WTC11 (cell line): ENCODE data around the gene PRCD. TPM values are rescaled to one million over a fixed set of nuclear protein-coding genes. Genes with fewer than 3 reads are reported as not detected.

Experiments used
- ATAC-seq: fragments of 200-7000 bp; cut with Tn5 transposase; 2 replicates; pipeline ENCODE4 v1.10.0; 2021; ENCODE audit warnings: mild to moderate bottlenecking, moderate library complexity
- CTCF ChIA-PET: fragments of 300-600 bp; sonication (Branson Sonifier 250); formaldehyde crosslinking; loops from one replicate; lab custom pipeline; 2021; ENCODE audit warnings: antibody characterized with exemption; lab: Charles Lee
- POLR2A ChIA-PET: fragments of 350-600 bp; sonication (Branson Sonifier 250); formaldehyde crosslinking; loops from one replicate; lab custom pipeline; 2021; ENCODE audit warnings: antibody characterized with exemption; lab: Charles Lee
- DNase-seq: peaks from one replicate; pipeline ENCODE4 v3.0.0; 2021; ENCODE audit warnings: low spot score
- H3K27ac Mint-ChIP-seq: 2 replicates; pipeline ENCODE4 v1.8.0; 2021; ENCODE audit warnings: mixed read lengths
- H3K27me3 Mint-ChIP-seq: 2 replicates; pipeline ENCODE4 v1.8.0; 2021; ENCODE audit warnings: low read depth, mild to moderate bottlenecking, moderate library complexity, mixed read lengths
- H3K36me3 Mint-ChIP-seq: 2 replicates; pipeline ENCODE4 v1.8.0; 2021; ENCODE audit warnings: mixed read lengths
- H3K4me1 Mint-ChIP-seq: 2 replicates; pipeline ENCODE4 v1.8.0; 2022; ENCODE audit warnings: mixed read lengths
- H3K4me3 Mint-ChIP-seq: 2 replicates; pipeline ENCODE4 v1.8.0; 2021; ENCODE audit warnings: mild to moderate bottlenecking, moderate library complexity, mixed read lengths
- H3K9me3 Mint-ChIP-seq: 2 replicates; pipeline ENCODE4 v1.8.0; 2021; ENCODE audit warnings: mixed read lengths
- CREM ChIP-seq: sonication (generic); formaldehyde crosslinking; IDR thresholded peaks from 2 replicates; pipeline ENCODE4 v1.8.1; 2022; ENCODE audit warnings: mild to moderate bottlenecking, missing genetic modification reagents, moderate library complexity
- ETV6 ChIP-seq: sonication (generic); formaldehyde crosslinking; IDR thresholded peaks from 2 replicates; pipeline ENCODE4 v1.8.1; 2022; ENCODE audit warnings: mild to moderate bottlenecking, missing genetic modification reagents
- FOXP1 ChIP-seq: sonication (generic); formaldehyde crosslinking; IDR thresholded peaks from 2 replicates; pipeline ENCODE4 v1.8.0; 2022; ENCODE audit warnings: missing genetic modification reagents, mild to moderate bottlenecking, moderate library complexity, borderline replicate concordance
- GRHL2 ChIP-seq: fragments of 250-450 bp; sonication (Bioruptor Pico); IDR thresholded peaks from 2 replicates; pipeline ENCODE4 v1.8.0; 2022; ENCODE audit warnings: mild to moderate bottlenecking, moderate library complexity; ENCODE audit not compliant: insufficient replicate concordance, severe bottlenecking
- GTF2I ChIP-seq: fragments of 250-450 bp; sonication (Bioruptor Pico); conservative IDR thresholded peaks from 2 replicates; pipeline ENCODE4 v1.4.0; 2021; ENCODE audit warnings: mild to moderate bottlenecking
- KAT7 ChIP-seq: sonication (generic); formaldehyde crosslinking; IDR thresholded peaks from 2 replicates; pipeline ENCODE4 v1.8.1; 2023; ENCODE audit warnings: missing genetic modification reagents, mild to moderate bottlenecking, borderline replicate concordance
- MXD4 ChIP-seq: fragments of 250-450 bp; sonication (Bioruptor Pico); IDR thresholded peaks from 2 replicates; pipeline ENCODE4 v1.8.0; 2021; ENCODE audit warnings: mild to moderate bottlenecking, moderate library complexity, borderline replicate concordance
- NFE2L1 ChIP-seq: sonication (generic); formaldehyde crosslinking; IDR thresholded peaks from 2 replicates; pipeline ENCODE4 v1.8.1; 2023; ENCODE audit warnings: missing genetic modification reagents
- NR3C1 ChIP-seq: sonication (generic); formaldehyde crosslinking; conservative IDR thresholded peaks from 2 replicates; pipeline ENCODE4 v1.8.1; 2023; ENCODE audit warnings: low read depth, mild to moderate bottlenecking, missing genetic modification reagents
- PRRX2 ChIP-seq: fragments of 250-450 bp; sonication (Bioruptor Pico); IDR thresholded peaks from 2 replicates; pipeline ENCODE4 v1.8.0; 2021; ENCODE audit warnings: mild to moderate bottlenecking
- ZBTB21 ChIP-seq: sonication (generic); formaldehyde crosslinking; IDR thresholded peaks from 2 replicates; pipeline ENCODE4 v1.8.1; 2023; ENCODE audit warnings: mild to moderate bottlenecking, missing genetic modification reagents, borderline replicate concordance
- ZNF121 ChIP-seq: sonication (generic); formaldehyde crosslinking; IDR thresholded peaks from 2 replicates; pipeline ENCODE4 v1.8.0; 2023; ENCODE audit warnings: missing genetic modification reagents
- ZNF219 ChIP-seq: sonication (generic); formaldehyde crosslinking; IDR thresholded peaks from 2 replicates; pipeline ENCODE4 v1.8.0; 2023; ENCODE audit warnings: missing genetic modification reagents, mild to moderate bottlenecking, borderline replicate concordance
- total RNA-seq: library from RNA; stranded (reverse); gene quantifications from 3 replicates; pipeline ENCODE4 v1.2.3, GENCODE V29; 2021
- TF ChIP-seq, protein P1 (sequence below): sonication (generic); formaldehyde crosslinking; IDR thresholded peaks from 2 replicates; pipeline ENCODE4 v1.8.0; 2022; ENCODE audit warnings: mild to moderate bottlenecking, missing genetic modification reagents
- TF ChIP-seq, protein P2 (sequence below): sonication (generic); formaldehyde crosslinking; IDR thresholded peaks from 2 replicates; pipeline ENCODE4 v1.8.1; 2023; ENCODE audit warnings: mild to moderate bottlenecking, missing genetic modification reagents, moderate library complexity
- TF ChIP-seq, protein P3 (sequence below): sonication (generic); formaldehyde crosslinking; IDR thresholded peaks from 2 replicates; pipeline ENCODE4 v1.8.0; 2022; ENCODE audit warnings: mild to moderate bottlenecking, missing genetic modification reagents
- TF ChIP-seq, protein P4 (sequence below): sonication (generic); formaldehyde crosslinking; IDR thresholded peaks from 2 replicates; pipeline ENCODE4 v1.8.1; 2023; ENCODE audit warnings: mild to moderate bottlenecking, moderate library complexity, missing genetic modification reagents
- TF ChIP-seq, protein P5 (sequence below): sonication (generic); formaldehyde crosslinking; IDR thresholded peaks from 2 replicates; pipeline ENCODE4 v1.8.1; 2022; ENCODE audit warnings: low read depth, missing genetic modification reagents, borderline replicate concordance
- TF ChIP-seq, protein P6 (sequence below): sonication (generic); formaldehyde crosslinking; IDR thresholded peaks from 2 replicates; pipeline ENCODE4 v1.8.1; 2023; ENCODE audit warnings: mild to moderate bottlenecking, missing genetic modification reagents, borderline replicate concordance
- TF ChIP-seq, protein P7 (sequence below): sonication (generic); formaldehyde crosslinking; IDR thresholded peaks from 2 replicates; pipeline ENCODE4 v1.8.1; 2022; ENCODE audit warnings: mild to moderate bottlenecking, moderate library complexity, missing genetic modification reagents
- TF ChIP-seq, protein P8 (sequence below): sonication (generic); formaldehyde crosslinking; IDR thresholded peaks from 2 replicates; pipeline ENCODE4 v1.8.1; 2022; ENCODE audit warnings: low read depth, mild to moderate bottlenecking, moderate library complexity, missing genetic modification reagents, borderline replicate concordance
- TF ChIP-seq, protein P9 (sequence below): sonication (generic); formaldehyde crosslinking; IDR thresholded peaks from 2 replicates; pipeline ENCODE4 v1.8.0; 2023; ENCODE audit warnings: missing genetic modification reagents

PRCD gene
- total RNA-seq, 1 experiment from 2014 or later, result 2.7 TPM

DNA sequence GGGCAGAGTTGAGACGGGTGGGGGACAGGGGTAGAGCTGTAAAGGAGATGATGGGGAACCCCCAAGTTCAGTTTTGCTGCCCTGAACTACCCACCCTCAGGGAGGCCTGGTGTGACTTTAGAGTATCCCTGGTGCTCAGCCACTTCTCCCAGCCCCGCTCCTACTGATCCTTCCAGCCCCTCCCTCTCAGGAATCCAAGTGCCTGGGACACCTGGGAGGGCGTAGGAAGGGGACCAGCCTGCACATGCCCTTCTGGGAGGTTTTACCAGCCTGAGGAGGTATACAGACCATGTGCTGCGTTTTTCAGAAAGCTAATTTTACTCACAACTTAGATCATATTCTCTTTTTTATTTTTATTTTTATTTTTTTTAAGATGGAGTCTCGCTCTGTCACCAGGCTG is 41.7 kb downstream of the PRCD start:
- CTCF ChIA-PET, result interaction anchor here (0.6 to 2.5 kb wide), 8 partner anchors 13 to 1735 kb away, joined by 3 to 11 read pairs (median 4); partner anchors contain the start of gene MFSD11
- TF ChIP-seq, protein P1, sequence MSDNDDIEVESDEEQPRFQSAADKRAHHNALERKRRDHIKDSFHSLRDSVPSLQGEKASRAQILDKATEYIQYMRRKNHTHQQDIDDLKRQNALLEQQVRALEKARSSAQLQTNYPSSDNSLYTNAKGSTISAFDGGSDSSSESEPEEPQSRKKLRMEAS (CRISPR knock-in tag), result no peak
- TF ChIP-seq, protein P2, sequence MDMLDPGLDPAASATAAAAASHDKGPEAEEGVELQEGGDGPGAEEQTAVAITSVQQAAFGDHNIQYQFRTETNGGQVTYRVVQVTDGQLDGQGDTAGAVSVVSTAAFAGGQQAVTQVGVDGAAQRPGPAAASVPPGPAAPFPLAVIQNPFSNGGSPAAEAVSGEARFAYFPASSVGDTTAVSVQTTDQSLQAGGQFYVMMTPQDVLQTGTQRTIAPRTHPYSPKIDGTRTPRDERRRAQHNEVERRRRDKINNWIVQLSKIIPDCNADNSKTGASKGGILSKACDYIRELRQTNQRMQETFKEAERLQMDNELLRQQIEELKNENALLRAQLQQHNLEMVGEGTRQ (CRISPR knock-in tag), result no peak
- TF ChIP-seq ZBTB21 (CRISPR knock-in tag) (no peak), CREM (CRISPR knock-in tag) (no peak), ETV6 (CRISPR knock-in tag) (no peak), PRRX2 (CRISPR knock-in tag) (no peak), GTF2I (CRISPR knock-in tag) (no peak), KAT7 (CRISPR knock-in tag) (no peak), NR3C1 (no peak), NFE2L1 (no peak), ZNF219 (no peak)
- TF ChIP-seq, protein P3, sequence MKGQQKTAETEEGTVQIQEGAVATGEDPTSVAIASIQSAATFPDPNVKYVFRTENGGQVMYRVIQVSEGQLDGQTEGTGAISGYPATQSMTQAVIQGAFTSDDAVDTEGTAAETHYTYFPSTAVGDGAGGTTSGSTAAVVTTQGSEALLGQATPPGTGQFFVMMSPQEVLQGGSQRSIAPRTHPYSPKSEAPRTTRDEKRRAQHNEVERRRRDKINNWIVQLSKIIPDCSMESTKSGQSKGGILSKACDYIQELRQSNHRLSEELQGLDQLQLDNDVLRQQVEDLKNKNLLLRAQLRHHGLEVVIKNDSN (CRISPR knock-in tag), result no peak
- TF ChIP-seq, protein P4, sequence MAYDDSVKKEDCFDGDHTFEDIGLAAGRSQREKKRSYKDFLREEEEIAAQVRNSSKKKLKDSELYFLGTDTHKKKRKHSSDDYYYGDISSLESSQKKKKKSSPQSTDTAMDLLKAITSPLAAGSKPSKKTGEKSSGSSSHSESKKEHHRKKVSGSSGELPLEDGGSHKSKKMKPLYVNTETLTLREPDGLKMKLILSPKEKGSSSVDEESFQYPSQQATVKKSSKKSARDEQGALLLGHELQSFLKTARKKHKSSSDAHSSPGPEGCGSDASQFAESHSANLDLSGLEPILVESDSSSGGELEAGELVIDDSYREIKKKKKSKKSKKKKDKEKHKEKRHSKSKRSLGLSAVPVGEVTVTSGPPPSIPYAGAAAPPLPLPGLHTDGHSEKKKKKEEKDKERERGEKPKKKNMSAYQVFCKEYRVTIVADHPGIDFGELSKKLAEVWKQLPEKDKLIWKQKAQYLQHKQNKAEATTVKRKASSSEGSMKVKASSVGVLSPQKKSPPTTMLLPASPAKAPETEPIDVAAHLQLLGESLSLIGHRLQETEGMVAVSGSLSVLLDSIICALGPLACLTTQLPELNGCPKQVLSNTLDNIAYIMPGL (CRISPR knock-in tag), result no peak
- TF ChIP-seq, protein P5, sequence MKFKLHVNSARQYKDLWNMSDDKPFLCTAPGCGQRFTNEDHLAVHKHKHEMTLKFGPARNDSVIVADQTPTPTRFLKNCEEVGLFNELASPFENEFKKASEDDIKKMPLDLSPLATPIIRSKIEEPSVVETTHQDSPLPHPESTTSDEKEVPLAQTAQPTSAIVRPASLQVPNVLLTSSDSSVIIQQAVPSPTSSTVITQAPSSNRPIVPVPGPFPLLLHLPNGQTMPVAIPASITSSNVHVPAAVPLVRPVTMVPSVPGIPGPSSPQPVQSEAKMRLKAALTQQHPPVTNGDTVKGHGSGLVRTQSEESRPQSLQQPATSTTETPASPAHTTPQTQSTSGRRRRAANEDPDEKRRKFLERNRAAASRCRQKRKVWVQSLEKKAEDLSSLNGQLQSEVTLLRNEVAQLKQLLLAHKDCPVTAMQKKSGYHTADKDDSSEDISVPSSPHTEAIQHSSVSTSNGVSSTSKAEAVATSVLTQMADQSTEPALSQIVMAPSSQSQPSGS (CRISPR knock-in tag), result no peak
- Mint-ChIP-seq H3K27ac (no peak overlapping the region), H3K36me3 (no peaks in the 10 kb centered on the region), H3K9me3 (no peaks in the 10 kb centered on the region; the same call in 1 of the 2 replicates), H3K4me1 (peaks cover 13% of the 10 kb centered on the region), H3K27me3 (peaks cover 69% of the 10 kb centered on the region), H3K4me3 (no peak overlapping the region)
- ATAC-seq, result no peak
- no peak for DNase-seq
- POLR2A ChIA-PET, result no interaction called here

DNA sequence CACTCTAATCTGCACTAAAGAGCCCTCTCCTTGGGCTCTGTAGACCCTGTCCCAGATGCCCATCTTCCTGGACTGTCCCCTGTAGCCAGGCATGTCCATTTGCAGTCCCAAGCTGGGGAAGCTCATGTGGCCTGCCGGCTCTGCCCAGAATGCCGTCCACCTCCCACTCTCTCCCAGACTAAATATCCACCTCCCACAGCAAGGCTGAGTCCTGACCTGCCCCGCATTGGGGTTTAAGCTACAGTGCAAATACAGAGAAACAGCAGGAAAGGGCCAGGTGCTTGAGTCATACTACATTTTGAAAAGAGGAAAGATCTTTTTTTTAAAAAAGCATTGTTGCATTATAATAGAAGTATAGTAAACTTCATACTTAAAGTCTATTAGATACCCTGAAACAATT is 42.8 kb downstream of the PRCD start:
- H3K27ac Mint-ChIP-seq, result no peak overlapping the region
- H3K36me3 Mint-ChIP-seq, result no peaks in the 10 kb centered on the region
- ChIA-PET POLR2A (no interaction called here), CTCF (interaction anchor here (0.5 to 1.5 kb wide), 4 partner anchors 41 to 576 kb away, joined by 3 to 10 read pairs (median 4); no protein-coding TSS in a partner anchor)
- no peak for DNase-seq
- no peak for ATAC-seq
- peaks cover 81% of the 10 kb centered on the region for H3K27me3 Mint-ChIP-seq
- peaks cover 21% of the 10 kb centered on the region for H3K4me1 Mint-ChIP-seq
- H3K9me3 Mint-ChIP-seq, result no peaks in the 10 kb centered on the region; the same call in 1 of the 2 replicates
- H3K4me3 Mint-ChIP-seq, result no peak overlapping the region
- TF ChIP-seq MXD4 (CRISPR knock-in tag), result no peak
- TF ChIP-seq, protein P6, sequence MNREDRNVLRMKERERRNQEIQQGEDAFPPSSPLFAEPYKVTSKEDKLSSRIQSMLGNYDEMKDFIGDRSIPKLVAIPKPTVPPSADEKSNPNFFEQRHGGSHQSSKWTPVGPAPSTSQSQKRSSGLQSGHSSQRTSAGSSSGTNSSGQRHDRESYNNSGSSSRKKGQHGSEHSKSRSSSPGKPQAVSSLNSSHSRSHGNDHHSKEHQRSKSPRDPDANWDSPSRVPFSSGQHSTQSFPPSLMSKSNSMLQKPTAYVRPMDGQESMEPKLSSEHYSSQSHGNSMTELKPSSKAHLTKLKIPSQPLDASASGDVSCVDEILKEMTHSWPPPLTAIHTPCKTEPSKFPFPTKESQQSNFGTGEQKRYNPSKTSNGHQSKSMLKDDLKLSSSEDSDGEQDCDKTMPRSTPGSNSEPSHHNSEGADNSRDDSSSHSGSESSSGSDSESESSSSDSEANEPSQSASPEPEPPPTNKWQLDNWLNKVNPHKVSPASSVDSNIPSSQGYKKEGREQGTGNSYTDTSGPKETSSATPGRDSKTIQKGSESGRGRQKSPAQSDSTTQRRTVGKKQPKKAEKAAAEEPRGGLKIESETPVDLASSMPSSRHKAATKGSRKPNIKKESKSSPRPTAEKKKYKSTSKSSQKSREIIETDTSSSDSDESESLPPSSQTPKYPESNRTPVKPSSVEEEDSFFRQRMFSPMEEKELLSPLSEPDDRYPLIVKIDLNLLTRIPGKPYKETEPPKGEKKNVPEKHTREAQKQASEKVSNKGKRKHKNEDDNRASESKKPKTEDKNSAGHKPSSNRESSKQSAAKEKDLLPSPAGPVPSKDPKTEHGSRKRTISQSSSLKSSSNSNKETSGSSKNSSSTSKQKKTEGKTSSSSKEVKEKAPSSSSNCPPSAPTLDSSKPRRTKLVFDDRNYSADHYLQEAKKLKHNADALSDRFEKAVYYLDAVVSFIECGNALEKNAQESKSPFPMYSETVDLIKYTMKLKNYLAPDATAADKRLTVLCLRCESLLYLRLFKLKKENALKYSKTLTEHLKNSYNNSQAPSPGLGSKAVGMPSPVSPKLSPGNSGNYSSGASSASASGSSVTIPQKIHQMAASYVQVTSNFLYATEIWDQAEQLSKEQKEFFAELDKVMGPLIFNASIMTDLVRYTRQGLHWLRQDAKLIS (CRISPR knock-in tag), result no peak
- TF ChIP-seq ZNF121, result no peak
- TF ChIP-seq, protein P7, sequence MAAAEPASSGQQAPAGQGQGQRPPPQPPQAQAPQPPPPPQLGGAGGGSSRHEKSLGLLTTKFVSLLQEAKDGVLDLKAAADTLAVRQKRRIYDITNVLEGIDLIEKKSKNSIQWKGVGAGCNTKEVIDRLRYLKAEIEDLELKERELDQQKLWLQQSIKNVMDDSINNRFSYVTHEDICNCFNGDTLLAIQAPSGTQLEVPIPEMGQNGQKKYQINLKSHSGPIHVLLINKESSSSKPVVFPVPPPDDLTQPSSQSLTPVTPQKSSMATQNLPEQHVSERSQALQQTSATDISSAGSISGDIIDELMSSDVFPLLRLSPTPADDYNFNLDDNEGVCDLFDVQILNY (CRISPR knock-in tag), result no peak
- TF ChIP-seq, protein P8, sequence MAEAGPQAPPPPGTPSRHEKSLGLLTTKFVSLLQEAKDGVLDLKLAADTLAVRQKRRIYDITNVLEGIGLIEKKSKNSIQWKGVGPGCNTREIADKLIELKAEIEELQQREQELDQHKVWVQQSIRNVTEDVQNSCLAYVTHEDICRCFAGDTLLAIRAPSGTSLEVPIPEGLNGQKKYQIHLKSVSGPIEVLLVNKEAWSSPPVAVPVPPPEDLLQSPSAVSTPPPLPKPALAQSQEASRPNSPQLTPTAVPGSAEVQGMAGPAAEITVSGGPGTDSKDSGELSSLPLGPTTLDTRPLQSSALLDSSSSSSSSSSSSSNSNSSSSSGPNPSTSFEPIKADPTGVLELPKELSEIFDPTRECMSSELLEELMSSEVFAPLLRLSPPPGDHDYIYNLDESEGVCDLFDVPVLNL (CRISPR knock-in tag), result no peak
- TF ChIP-seq, protein P2 (CRISPR knock-in tag), result no peak
- no peak for TF ChIP-seq FOXP1 (CRISPR knock-in tag)
- TF ChIP-seq, protein P9, sequence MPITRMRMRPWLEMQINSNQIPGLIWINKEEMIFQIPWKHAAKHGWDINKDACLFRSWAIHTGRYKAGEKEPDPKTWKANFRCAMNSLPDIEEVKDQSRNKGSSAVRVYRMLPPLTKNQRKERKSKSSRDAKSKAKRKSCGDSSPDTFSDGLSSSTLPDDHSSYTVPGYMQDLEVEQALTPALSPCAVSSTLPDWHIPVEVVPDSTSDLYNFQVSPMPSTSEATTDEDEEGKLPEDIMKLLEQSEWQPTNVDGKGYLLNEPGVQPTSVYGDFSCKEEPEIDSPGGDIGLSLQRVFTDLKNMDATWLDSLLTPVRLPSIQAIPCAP (CRISPR knock-in tag), result no peak
- no peak for TF ChIP-seq ZNF219
- TF ChIP-seq GRHL2 (CRISPR knock-in tag), result no peak
